K562 (cell line): ENCODE measurements around the gene BRICD5. TPM values are rescaled to one million over a fixed set of nuclear protein-coding genes. Genes with fewer than 3 reads are reported as not detected.

Source experiments
- ASH1L ChIP-seq: fragments of 450-650 bp; IDR thresholded peaks from 2 replicates; pipeline ENCODE4 v1.6.1; 2018; ENCODE audit warnings: borderline replicate concordance, mild to moderate bottlenecking, low read depth; ENCODE audit not compliant: partially characterized antibody
- HCFC1 ChIP-seq: IDR thresholded peaks from 2 replicates; pipeline ENCODE4 v1.6.1; 2012; ENCODE audit warnings: low read depth, low read length, improper control_type of control experiment
- HMGN3 ChIP-seq: IDR thresholded peaks from 2 replicates; pipeline ENCODE4 v1.6.1; 2011; ENCODE audit warnings: borderline replicate concordance, low read depth, mild to moderate bottlenecking, mixed read lengths, low read length; ENCODE audit not compliant: insufficient read length; ENCODE audit errors: extremely low read depth
- JUNB ChIP-seq: fragments of 450-650 bp; formaldehyde crosslinking; conservative IDR thresholded peaks from 2 replicates; pipeline ENCODE4 v1.4.0; 2020; ENCODE audit warnings: mild to moderate bottlenecking
- MYC ChIP-seq, 2 experiments: fragments of 250-450 bp in 1 of 2; sonication (Bioruptor Pico) in 1 of 2; IDR thresholded peaks; 2 replicates each; pipeline versions ENCODE4 v1.5.1 to v1.6.1; 2012 to 2021; ENCODE audit warnings: low read depth in 2 of 2, borderline replicate concordance in 1 of 2, improper control_type of control experiment in 1 of 2, low read length in 1 of 2, mild to moderate bottlenecking in 1 of 2, moderate library complexity in 1 of 2
- OTX1 ChIP-seq: fragments of 450-650 bp; formaldehyde crosslinking; IDR thresholded peaks from 2 replicates; pipeline ENCODE4 v1.4.0; 2022; ENCODE audit warnings: mild to moderate bottlenecking
- RBBP5 ChIP-seq: fragments of 200-600 bp; sonication (generic); IDR thresholded peaks from 2 replicates; pipeline ENCODE4 v1.6.1; 2012; ENCODE audit warnings: borderline replicate concordance, mild to moderate bottlenecking, low read length, control low read depth, inconsistent platforms; ENCODE audit not compliant: insufficient read depth, poor library complexity, severe bottlenecking
- RHOXF2B ChIP-seq: fragments of 250-450 bp; sonication (Bioruptor Pico); conservative IDR thresholded peaks from 2 replicates; pipeline ENCODE4 v1.5.1; 2021
- TCF7L2 ChIP-seq: fragments of 150-350 bp; IDR thresholded peaks from 2 replicates; pipeline ENCODE4 v1.6.1; 2016; ENCODE audit warnings: low read depth, mild to moderate bottlenecking, low read length, moderate library complexity
- ZC3H11A ChIP-seq: IDR thresholded peaks from 2 replicates; pipeline ENCODE4 v1.6.1; 2012; ENCODE audit warnings: low read depth, low read length, improper control_type of control experiment
- ZNF184 ChIP-seq: sonication (generic); formaldehyde crosslinking; IDR thresholded peaks from 2 replicates; pipeline ENCODE4 v1.5.0; 2020; ENCODE audit warnings: missing genetic modification reagents
- ZNF217 ChIP-seq: sonication (generic); formaldehyde crosslinking; IDR thresholded peaks from 2 replicates; pipeline ENCODE4 v1.8.0; 2022; ENCODE audit warnings: mild to moderate bottlenecking, missing genetic modification reagents
- ZNF347 ChIP-seq: fragments of 450-650 bp; formaldehyde crosslinking; IDR thresholded peaks from 2 replicates; pipeline ENCODE4 v1.4.0; 2020; ENCODE audit warnings: low read depth, mild to moderate bottlenecking, moderate library complexity
- ZNF780A ChIP-seq: fragments of 250-450 bp; sonication (Bioruptor Pico); IDR thresholded peaks from 2 replicates; pipeline ENCODE4 v1.5.0; 2021; ENCODE audit warnings: mild to moderate bottlenecking
- polyA plus RNA-seq, 8 experiments: library from polyadenylated mRNA; depleted of rRNA in 4 of 8; stranded (reverse) in 5 of 8; unstranded in 3 of 8; fragments of >200 nt; fragmentation: Nextera tagmentation in 2 of 8; fragmentation: Illumina TruSeq in 1 of 8; extraction: Ambion mirVana in 2 of 8; extraction: Trizol in 1 of 8; gene quantifications; 2 replicates each; pipeline versions ENCODE4 v1.2.1 to v1.2.3, GENCODE V29; 2011 to 2014; ENCODE audit warnings: inconsistent platforms in 1 of 8, missing spikeins in 1 of 8
- total RNA-seq, 7 experiments: library from RNA; depleted of rRNA in 6 of 7; stranded (reverse); fragments of >200 nt in 6 of 7; fragmentation: Illumina TruSeq in 2 of 7; extraction: Trizol in 2 of 7; gene quantifications; 2 replicates each; pipeline versions ENCODE4 v1.2.1 to v1.2.3, GENCODE V29; 2011 to 2021; ENCODE audit warnings: low replicate concordance in 1 of 7
- TF ChIP-seq, protein P1 (sequence below): fragments of 450-650 bp; conservative IDR thresholded peaks from 2 replicates; pipeline ENCODE4 v1.6.1; 2016; ENCODE audit warnings: missing genetic modification characterization, low read depth, mild to moderate bottlenecking, missing compliant biosample characterization, moderate library complexity
- TF ChIP-seq, protein P2 (sequence below), 2 experiments: fragments of 150-350 bp in 1 of 2; IDR thresholded peaks; 2 replicates each; pipeline ENCODE4 v1.6.1; 2012 to 2016; ENCODE audit warnings: low read depth in 2 of 2, low read length in 2 of 2, mild to moderate bottlenecking in 1 of 2, moderate library complexity in 1 of 2
- TF ChIP-seq, protein P3 (sequence below): fragments of 450-650 bp; IDR thresholded peaks from 2 replicates; pipeline ENCODE4 v1.6.1; 2017; ENCODE audit warnings: antibody characterized with exemption, mild to moderate bottlenecking

The BRICD5 gene
- total and polyA plus RNA-seq, 9 of the 15 experiments (the other 6 are each of a cell fraction or from before 2014, with no cell fraction given), result 0.24 to 15.1 (median 2.4) TPM; not detected in 1

DNA sequence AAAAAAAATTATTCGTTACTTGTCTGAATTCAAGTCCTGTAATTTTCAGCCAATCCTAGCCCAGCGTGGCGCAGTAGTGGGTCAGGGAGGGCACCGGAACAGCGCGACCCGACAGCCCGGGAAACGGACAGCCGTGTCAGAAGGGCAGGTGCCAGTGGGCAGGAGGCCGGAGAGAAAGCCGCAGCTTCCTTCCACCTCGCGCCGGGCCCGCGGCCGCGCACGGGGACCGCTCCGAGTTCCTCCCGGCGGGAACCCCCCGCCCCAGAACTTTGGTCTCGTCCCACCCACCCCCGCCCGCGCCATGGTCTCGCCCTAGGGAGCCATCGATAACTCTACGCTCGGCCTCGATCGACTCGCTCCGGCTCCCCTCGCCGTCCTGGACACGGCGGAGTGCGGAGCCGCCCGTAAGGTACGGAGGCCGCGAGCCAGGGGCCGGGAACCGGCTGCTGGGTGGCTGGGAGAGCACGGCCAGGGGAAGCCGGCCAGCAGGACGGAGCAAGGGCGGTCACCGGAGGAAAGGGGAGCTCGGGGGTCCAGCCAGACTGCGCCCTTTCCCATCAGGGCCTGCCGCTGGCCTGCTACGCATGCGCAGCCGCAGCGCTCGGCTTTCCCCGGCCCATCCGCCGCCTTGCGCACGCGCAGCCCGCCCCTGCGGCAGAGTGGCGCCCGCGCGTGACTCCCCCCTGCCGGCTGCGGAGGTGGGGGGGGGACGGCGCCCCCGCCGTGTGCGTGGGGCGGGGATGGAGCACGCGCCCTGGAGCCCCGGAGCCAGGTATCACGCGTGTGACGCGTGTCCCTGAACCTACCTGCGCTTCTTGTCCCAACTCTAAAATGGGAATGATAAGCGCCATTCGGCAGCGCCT lies 5.3 kb downstream of the BRICD5 start, which contains the start of gene MLST8 (continued):
- TF ChIP-seq ASH1L (no peak), ZNF184 (no peak), ZNF347 (CRISPR knock-in tag) (no peak), ZNF780A (CRISPR knock-in tag) (no peak), TCF7L2 (peak; percentile 89), HMGN3 (peak; percentile 78), HCFC1 (peak; percentile 74), RHOXF2B (no peak), ZNF217 (CRISPR knock-in tag) (no peak), JUNB (CRISPR knock-in tag) (0 out of 2 replicates have a peak, but pooled peaks have one; percentile 20), MYC (IDR thresholded peaks at IDR 0.05; ENCODE audit: low read depth, low read length) (peak; percentile 96), MYC (CRISPR knock-in tag; IDR thresholded peaks at IDR 0.05; ENCODE audit: borderline replicate concordance, low read depth) (0 out of 2 replicates have a peak, but pooled peaks have one; percentile 61), RBBP5 (peak; percentile 89), OTX1 (peak; percentile 65; the same call in 1 of the 2 replicates), ZC3H11A (no peak)
- TF ChIP-seq, protein P1, sequence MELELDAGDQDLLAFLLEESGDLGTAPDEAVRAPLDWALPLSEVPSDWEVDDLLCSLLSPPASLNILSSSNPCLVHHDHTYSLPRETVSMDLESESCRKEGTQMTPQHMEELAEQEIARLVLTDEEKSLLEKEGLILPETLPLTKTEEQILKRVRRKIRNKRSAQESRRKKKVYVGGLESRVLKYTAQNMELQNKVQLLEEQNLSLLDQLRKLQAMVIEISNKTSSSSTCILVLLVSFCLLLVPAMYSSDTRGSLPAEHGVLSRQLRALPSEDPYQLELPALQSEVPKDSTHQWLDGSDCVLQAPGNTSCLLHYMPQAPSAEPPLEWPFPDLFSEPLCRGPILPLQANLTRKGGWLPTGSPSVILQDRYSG (tag), result no peak
- TF ChIP-seq, protein P2, sequence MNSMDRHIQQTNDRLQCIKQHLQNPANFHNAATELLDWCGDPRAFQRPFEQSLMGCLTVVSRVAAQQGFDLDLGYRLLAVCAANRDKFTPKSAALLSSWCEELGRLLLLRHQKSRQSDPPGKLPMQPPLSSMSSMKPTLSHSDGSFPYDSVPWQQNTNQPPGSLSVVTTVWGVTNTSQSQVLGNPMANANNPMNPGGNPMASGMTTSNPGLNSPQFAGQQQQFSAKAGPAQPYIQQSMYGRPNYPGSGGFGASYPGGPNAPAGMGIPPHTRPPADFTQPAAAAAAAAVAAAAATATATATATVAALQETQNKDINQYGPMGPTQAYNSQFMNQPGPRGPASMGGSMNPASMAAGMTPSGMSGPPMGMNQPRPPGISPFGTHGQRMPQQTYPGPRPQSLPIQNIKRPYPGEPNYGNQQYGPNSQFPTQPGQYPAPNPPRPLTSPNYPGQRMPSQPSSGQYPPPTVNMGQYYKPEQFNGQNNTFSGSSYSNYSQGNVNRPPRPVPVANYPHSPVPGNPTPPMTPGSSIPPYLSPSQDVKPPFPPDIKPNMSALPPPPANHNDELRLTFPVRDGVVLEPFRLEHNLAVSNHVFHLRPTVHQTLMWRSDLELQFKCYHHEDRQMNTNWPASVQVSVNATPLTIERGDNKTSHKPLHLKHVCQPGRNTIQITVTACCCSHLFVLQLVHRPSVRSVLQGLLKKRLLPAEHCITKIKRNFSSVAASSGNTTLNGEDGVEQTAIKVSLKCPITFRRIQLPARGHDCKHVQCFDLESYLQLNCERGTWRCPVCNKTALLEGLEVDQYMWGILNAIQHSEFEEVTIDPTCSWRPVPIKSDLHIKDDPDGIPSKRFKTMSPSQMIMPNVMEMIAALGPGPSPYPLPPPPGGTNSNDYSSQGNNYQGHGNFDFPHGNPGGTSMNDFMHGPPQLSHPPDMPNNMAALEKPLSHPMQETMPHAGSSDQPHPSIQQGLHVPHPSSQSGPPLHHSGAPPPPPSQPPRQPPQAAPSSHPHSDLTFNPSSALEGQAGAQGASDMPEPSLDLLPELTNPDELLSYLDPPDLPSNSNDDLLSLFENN (IDR thresholded peaks at IDR 0.05; ENCODE audit: low read depth in 2 of 2, low read length in 2 of 2), result peak; percentile 8 to 95; a peak in 2 of 4 replicates
- TF ChIP-seq, protein P3, sequence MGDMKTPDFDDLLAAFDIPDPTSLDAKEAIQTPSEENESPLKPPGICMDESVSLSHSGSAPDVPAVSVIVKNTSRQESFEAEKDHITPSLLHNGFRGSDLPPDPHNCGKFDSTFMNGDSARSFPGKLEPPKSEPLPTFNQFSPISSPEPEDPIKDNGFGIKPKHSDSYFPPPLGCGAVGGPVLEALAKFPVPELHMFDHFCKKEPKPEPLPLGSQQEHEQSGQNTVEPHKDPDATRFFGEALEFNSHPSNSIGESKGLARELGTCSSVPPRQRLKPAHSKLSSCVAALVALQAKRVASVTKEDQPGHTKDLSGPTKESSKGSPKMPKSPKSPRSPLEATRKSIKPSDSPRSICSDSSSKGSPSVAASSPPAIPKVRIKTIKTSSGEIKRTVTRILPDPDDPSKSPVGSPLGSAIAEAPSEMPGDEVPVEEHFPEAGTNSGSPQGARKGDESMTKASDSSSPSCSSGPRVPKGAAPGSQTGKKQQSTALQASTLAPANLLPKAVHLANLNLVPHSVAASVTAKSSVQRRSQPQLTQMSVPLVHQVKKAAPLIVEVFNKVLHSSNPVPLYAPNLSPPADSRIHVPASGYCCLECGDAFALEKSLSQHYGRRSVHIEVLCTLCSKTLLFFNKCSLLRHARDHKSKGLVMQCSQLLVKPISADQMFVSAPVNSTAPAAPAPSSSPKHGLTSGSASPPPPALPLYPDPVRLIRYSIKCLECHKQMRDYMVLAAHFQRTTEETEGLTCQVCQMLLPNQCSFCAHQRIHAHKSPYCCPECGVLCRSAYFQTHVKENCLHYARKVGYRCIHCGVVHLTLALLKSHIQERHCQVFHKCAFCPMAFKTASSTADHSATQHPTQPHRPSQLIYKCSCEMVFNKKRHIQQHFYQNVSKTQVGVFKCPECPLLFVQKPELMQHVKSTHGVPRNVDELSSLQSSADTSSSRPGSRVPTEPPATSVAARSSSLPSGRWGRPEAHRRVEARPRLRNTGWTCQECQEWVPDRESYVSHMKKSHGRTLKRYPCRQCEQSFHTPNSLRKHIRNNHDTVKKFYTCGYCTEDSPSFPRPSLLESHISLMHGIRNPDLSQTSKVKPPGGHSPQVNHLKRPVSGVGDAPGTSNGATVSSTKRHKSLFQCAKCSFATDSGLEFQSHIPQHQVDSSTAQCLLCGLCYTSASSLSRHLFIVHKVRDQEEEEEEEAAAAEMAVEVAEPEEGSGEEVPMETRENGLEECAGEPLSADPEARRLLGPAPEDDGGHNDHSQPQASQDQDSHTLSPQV, result no peak; the same call in 1 of the 2 replicates
